Kidney tubule cell (primary cell): ENCODE results near the gene RGS17.
A peak's percentile ranks its signal among the peaks of the same experiment; 100 is the strongest.
"Not testable (repeated sequence)": the region's sequence is repeated elsewhere in the genome, so short reads cannot be mapped to it uniquely, and the experiment has no call there.

Source experiments
- DNase-seq: peaks from one replicate; pipeline ENCODE4 v3.0.0-alpha.2; 2018; ENCODE audit warnings: low spot score

RGS17 gene

DNA sequence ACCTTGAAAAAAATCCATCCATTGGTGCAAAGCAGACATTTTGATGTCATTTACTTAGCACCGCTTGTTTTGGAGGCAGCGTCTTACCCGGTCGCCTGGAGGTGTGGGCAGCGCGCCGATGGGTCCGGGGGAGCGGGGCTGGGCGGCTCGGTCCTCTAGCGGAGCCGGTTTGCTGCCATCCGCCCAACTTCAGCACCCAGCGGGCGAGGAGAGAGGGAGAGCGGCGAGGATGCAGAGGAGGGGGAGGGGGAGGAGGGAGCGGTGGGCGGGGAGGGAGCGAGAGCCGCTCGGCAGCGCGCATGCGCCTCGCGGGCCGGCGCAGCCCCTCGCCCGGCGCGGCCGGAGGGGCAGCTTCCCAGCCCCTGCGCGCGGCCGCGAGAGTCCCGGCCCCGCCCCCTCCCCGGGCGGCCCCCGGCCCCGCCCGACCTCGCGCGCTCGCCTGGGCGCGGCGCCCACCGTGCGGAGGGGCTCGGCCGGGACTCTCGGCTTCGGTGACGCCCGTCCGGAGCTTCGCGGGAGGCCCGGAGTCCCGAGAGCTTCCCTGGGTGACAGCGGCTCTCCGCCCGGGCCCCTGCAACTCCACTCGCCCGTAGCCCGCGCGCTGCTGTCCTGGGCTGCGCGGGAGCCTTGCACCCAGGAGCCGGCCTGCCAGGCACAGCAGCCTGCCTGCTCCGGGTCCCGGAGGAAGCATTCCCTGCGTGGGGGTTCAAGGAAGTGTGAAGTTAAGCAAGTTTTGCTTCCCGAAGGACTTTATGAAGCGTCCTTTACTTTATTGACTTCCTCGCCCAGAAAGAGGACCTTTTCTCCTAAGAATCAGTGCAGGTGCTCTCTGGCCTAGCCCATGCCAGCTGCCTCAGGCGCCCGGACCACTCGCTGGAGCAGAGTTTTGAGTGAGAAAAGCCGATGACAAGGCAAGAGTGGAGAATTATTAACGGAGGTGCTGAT is at the start of gene RGS17:
Gene RGS17 (minus strand): TSS at position 246 of the 945 bp plus-strand sequence. CDS start 87,264 bp downstream, outside the sequence.
- peak; percentile 73 for DNase-seq

GRCh38 chr6:153172815-153173214 is 41.7 kb upstream of the RGS17 start:
- DNase-seq = no peak

DNA sequence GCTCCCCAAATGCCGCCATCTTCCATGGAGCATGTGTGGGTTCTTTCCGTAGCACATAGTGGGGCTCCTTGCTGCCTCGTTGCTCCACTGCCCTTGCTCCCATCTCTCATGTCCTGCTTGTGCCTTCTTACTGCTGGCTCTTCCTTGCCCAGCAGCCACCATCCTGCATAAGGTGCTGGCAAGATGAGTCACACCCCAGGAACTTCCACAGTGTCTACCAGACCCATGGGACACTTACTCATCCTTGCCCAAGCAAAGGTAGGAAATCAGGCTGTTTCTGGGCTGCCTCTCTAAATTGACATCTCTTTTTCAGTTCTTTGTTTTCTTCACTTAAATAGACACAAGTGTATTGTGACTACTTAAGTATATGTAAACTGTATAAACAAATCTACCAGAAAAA is 39.4 kb upstream of the RGS17 start:
- peak; percentile 92 for DNase-seq

- no peak for DNase-seq
Measured at GRCh38 chr6:153167907-153168306, 36.8 kb upstream of the RGS17 start.

GRCh38 chr6:153167061-153167891 is 36.2 kb upstream of the RGS17 start:
- peak; percentile 90 for DNase-seq

DNA sequence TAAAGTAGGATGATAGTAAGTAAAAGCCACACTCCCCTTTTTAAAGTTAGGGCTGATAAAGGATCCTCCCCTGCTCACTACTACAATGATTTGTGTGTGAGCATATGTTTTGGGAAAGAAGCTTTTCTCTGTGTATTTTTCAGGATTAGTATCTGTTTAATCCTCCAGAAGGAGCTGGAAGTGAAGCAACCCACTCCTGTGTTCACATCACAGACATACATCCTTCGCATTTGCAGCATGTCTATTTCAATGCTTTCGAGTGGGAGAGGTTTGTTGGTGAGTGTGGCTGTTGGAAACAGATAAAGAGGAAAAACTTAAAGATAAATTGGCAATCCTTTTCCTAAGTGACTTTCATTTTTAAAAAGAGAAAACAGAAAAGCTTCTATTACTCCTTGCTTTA is 31.6 kb upstream of the RGS17 start:
- no peak for DNase-seq

- no peak for DNase-seq
Measured at GRCh38 chr6:153162172-153162571, 31.1 kb upstream of the RGS17 start.

GRCh38 chr6:153160221-153160620 is 29.1 kb upstream of the RGS17 start:
- DNase-seq = no peak

DNA sequence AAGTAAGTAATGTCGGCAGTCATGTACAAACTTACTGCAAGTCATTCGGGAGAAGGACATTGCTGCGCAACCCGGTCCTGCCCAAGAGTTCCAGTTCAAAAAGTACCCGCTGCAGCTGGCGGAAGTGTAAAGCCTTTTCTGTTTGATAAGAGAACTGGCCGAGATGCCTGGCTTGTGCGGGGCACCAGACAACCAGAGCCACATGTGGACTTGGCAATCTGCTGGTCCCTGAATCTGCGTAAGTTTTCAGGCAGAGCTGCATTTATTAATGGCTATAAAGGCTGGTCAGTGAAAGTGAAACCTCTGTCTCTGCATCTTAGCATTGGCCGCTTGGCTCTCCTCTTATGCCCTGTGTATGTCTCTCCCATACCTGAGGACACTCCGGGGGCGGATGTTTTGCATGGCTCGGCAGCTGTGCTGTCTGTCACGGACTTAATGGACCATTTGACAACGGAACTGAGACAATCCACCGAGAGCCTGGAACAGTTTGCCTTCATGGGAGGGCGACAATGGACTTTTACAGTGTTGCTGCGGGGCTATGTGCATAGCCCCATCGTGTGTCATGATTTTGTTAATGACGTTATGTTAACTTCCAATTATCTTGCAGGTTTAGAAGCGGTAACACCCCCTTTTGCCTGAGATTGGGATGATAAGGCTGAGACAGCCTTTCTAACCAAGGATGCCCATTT is 19.8 kb upstream of the RGS17 start:
- peak; percentile 90 for DNase-seq

GRCh38 chr6:153150371-153150751 is 19.3 kb upstream of the RGS17 start:
- DNase-seq = peak; percentile 25

- no peak for DNase-seq
Measured at GRCh38 chr6:153149891-153150290, 18.8 kb upstream of the RGS17 start.

GRCh38 chr6:153146413-153146812 is 15.3 kb upstream of the RGS17 start:
- DNase-seq = peak; percentile 15

DNA sequence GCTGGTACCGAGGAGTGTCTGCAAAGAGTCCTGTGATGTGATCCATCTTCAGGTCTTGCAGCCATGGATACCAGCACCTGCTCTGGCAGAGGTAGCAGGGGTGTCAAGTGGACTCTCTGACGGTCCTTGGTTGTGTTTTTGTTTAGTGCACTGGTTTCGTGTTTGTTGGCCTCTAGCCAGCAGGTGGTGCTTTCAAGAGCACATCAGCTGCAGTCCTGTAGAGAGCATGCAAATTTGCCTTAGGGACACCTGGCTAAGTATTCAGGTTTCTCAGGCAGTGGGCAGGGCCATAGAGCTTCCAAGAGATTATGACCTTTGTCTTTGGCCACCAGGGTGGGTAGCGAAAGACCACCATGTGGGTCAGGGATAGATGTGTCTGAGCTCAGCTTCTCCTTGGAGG is 14.5 kb upstream of the RGS17 start:
- DNase-seq = no peak

DNA sequence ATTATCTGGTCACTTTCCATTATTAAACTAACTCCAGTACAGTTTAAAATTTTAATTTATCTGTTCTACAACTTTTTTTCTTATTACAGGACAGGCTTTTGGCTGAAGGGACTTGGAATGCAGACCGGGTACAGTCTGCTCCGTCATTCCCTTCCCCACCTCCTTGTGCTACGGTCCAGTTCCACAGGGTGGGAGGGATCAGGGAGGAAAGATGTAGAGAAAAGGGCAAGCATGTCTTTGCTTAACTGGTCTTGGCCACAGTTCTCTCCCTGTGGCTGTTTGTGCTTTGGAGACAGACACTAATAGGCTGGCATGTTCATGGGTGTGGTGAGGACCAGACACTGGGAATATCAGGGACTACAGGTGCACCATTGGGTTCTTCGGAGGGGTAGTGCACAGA is 12.1 kb upstream of the RGS17 start:
- no peak for DNase-seq

GRCh38 chr6:153140299-153140698 is 9.2 kb upstream of the RGS17 start:
- DNase-seq = no peak

- DNase-seq = no peak
Measured at GRCh38 chr6:153138930-153139329, 7.8 kb upstream of the RGS17 start.

- no peak for DNase-seq
Measured at GRCh38 chr6:153135681-153136080, 4.6 kb upstream of the RGS17 start.

- not testable (repeated sequence) for DNase-seq
Measured at GRCh38 chr6:153133667-153134066, 2.6 kb upstream of the RGS17 start.

GRCh38 chr6:153130515-153131036 is 506 bp downstream of the RGS17 start:
- DNase-seq = peak; percentile 20

DNA sequence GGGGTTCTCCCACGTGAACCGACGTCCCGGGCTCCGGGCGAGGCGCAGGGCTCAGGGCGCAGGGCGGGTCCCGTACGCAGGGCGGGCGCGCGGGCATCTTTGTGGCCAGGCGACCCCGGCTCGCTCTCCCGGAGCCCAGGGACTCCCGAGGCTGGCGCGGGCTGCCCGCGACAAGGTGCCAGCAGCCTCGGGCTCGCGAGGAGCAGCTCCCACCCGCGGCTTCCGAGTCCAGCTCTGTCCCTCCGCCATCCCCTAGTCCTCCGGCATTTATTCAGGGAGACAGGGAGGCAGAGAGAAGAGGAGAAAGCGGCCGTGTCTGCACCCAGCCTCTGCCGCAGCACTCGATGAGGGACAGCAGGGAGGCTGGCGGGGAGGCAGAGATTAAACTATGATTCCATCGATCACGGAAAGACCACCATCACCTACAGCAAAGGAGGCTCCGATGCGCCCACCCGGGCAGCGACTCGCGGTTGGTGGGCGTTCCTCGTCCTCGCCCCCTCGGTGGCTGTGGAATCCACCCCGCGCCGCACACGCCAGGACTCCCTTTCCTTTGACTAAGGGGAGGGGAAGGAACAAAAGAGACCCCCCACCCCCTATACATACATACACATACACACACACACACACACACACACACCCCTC is 1.1 kb downstream of the RGS17 start:
- peak; percentile 26 for DNase-seq

DNA sequence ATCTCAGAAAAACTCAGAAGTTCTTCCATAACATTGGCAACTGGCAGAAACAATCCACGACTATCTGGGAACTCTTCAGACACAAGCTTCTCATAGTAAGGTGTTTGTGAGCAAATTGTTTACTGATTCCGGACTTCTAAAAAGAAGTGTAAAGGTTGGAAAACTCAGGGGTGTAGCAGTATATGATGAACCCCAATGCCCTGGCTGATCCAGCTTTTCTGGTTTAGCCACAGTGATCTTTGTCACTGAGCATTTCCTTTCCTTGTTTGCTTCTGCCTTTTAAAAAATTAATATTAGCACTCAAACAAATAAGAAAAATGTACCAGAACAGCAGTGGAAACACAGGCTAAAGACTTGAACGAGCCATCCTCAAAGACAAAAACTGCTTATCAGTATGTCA is 4.9 kb downstream of the RGS17 start:
- DNase-seq = no peak

DNA sequence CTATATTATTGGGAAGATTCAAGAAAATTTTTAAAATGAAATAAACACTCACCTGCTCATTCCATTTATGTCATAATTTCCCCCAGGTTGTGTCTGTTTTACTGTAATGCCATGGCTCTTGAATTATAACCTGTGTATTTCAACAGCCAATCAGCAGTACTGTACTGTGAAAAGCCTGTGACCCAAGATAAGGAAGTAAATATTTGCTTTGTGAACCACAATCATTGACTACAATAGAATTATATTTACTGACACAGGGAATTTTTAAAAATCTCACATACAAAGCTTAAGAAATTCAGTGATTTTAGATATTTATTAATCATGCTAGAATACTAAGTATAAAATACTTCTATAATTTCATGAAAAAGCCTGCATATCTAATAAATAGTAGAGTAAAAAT is 6.0 kb downstream of the RGS17 start:
- peak; percentile 22 for DNase-seq
